RWPE1 (cell line): ENCODE results near the gene CUL4A.

Source experiments
- CTCF ChIA-PET: fragments of 350-600 bp; sonication (Branson Sonifier 250); formaldehyde crosslinking; extraction: SDS; loops from one replicate; lab custom pipeline; 2021; lab: Yijun Ruan, JAX
- POLR2A ChIA-PET: fragments of 400-600 bp; formaldehyde crosslinking; extraction: SDS; loops from one replicate; lab custom pipeline; 2020; ENCODE audit warnings: antibody characterized with exemption; ENCODE audit not compliant: low non-redundant PET; lab: Yijun Ruan, JAX
- DNase-seq: peaks from one replicate; pipeline ENCODE4 v3.0.0; 2012; ENCODE audit warnings: low spot score
- H3K27ac ChIP-seq: fragments of 450-650 bp; 2 replicates; pipeline ENCODE4 v1.5.1; 2017
- CTCF ChIP-seq: fragments of 450-650 bp; conservative IDR thresholded peaks from 2 replicates; pipeline ENCODE4 v1.5.1; 2017; ENCODE audit warnings: low read depth, mild to moderate bottlenecking

The CUL4A gene

GRCh38 chr13:113297370-113298042, 88.1 kb downstream of the CUL4A start:
- DNase-seq = no peak
- ChIA-PET CTCF (interaction anchor here (0.8 kb wide), 1 partner anchor 35 kb away, joined by 3 read pairs; no protein-coding TSS in a partner anchor), POLR2A (no interaction called here)
- H3K27ac ChIP-seq = peak overlapping the region; percentile 82
- TF ChIP-seq CTCF = no peak

GRCh38 chr13:113298043-113298945, 88.9 kb downstream of the CUL4A start:
- POLR2A ChIA-PET = no interaction called here
- H3K27ac ChIP-seq = peak overlapping the region; percentile 82
- no peak for DNase-seq
- TF ChIP-seq CTCF = no peak
- CTCF ChIA-PET = no interaction called here

DNA sequence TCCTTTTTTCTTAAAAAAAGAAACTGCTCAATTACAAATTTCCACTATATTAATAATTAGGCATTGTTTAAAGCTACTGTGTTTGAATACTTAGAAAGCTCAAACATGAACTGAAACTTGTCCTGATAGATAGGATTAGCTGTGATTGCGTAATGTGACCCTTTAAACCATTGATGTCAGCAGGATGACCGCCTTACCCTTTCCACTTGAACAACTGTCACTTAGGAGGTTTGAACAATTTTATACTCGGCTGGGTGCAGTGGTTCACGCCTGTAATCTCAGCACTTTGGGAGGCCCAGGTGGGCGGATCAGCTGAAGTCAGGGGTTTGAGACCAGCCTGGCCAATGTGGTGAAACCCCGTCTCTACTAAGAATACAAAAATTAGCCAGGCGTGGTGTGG, 90.5 kb downstream of the CUL4A start:
- no peak for DNase-seq
- no peak overlapping the region for H3K27ac ChIP-seq
- no peak for TF ChIP-seq CTCF
- ChIA-PET POLR2A (no interaction called here), CTCF (interaction anchor here (0.7 kb wide), 1 partner anchor 19 kb away, joined by 3 read pairs; no protein-coding TSS in a partner anchor)

- DNase-seq = no peak
- no peak for TF ChIP-seq CTCF
- CTCF ChIA-PET = interaction anchor here (0.8 kb wide), 1 partner anchor 14 kb away, joined by 4 read pairs; no protein-coding TSS in a partner anchor
These were observed 93.6 kb downstream of the CUL4A start for GRCh38 chr13:113302986-113303385.

DNA sequence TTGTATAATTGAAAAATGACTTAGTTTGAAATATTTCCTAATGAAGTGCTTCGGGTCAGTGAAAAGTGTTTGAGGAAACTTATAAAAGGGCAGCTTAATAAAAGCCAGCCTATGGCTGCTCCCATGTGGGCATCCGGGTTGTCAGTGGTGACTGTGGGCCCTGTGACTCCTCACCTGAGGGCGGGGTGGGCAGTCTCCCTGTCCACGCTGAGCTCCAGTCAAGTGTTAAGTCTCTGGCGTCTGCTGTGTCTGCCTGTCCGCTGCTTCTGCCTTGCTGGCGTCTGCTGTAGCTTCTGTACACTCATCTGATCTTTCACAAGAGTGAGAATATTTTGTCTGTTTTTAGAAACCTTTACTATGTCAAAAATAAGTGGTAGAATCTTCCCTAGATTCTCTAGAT, 94.7 kb downstream of the CUL4A start:
- no peak for DNase-seq
- peak overlapping the region; percentile 72 for H3K27ac ChIP-seq
- ChIA-PET CTCF (no interaction called here), POLR2A (no interaction called here)
- no peak for TF ChIP-seq CTCF

More at GRCh38 chr13:113302986-113303385, 93.6 kb downstream of the CUL4A start:
- no peak overlapping the region for H3K27ac ChIP-seq
- POLR2A ChIA-PET = no interaction called here

DNA sequence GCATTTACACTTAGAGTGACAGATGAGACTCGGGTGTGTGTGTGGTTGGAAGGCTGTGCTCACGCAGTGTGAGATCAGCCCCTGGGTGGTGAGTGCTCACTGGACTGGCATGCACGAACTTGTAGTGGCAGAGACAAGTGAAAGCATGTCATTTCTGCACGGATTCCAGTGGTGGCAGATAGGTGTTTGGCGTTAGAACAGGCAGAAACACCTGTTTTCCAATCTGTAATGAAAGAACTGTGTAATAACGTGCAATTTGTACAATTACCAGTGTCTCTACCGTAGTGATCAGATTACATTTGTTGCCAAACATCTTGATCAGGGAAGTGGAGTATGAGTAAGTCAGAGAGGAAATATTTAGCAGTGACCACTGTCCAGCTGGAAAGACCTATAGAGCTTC, 95.8 kb downstream of the CUL4A start:
- ChIA-PET POLR2A (no interaction called here), CTCF (no interaction called here)
- TF ChIP-seq CTCF = no peak
- H3K27ac ChIP-seq = peak overlapping the region; percentile 72
- peak; percentile 87 for DNase-seq
